ENCODE measurements around the gene FUT4.

DNA sequence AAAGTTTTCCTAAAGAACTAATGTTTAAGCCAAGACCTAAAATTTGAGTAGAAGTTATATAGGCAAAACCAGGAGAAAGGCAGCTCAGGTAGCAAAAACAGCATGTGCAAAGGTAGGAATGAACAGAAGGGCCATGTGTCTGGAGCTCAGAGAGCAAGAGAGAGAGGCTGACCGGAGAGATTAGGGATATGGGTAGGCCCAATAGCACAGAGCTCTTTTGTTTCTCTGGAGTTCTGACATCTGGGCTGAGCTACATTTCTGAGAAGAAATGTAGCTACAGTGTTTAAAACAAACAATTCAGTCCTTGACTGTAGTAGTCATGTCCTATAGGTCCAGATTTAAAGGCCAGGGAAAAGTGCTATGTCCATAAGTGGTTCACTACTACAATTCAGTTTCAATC lies 27.0 kb upstream of the FUT4 start:
- TF ChIP-seq, protein P1, sequence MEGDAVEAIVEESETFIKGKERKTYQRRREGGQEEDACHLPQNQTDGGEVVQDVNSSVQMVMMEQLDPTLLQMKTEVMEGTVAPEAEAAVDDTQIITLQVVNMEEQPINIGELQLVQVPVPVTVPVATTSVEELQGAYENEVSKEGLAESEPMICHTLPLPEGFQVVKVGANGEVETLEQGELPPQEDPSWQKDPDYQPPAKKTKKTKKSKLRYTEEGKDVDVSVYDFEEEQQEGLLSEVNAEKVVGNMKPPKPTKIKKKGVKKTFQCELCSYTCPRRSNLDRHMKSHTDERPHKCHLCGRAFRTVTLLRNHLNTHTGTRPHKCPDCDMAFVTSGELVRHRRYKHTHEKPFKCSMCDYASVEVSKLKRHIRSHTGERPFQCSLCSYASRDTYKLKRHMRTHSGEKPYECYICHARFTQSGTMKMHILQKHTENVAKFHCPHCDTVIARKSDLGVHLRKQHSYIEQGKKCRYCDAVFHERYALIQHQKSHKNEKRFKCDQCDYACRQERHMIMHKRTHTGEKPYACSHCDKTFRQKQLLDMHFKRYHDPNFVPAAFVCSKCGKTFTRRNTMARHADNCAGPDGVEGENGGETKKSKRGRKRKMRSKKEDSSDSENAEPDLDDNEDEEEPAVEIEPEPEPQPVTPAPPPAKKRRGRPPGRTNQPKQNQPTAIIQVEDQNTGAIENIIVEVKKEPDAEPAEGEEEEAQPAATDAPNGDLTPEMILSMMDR (IDR thresholded peaks at IDR 0.05) = no peak
- TF ChIP-seq POLR2A (IDR thresholded peaks at IDR 0.05) = no peak
- no peak for TF ChIP-seq POLR2AphosphoS5 (IDR thresholded peaks at IDR 0.05)
